GM12874 (cell line): ENCODE results near the gene RASGRF2.

ENCODE experiments used
- CTCF ChIP-seq: IDR thresholded peaks from 2 replicates; pipeline ENCODE4 v1.5.1; 2011; ENCODE audit warnings: low read depth, mild to moderate bottlenecking, control low read depth, low read length, moderate library complexity; ENCODE audit not compliant: insufficient read depth

The RASGRF2 gene

GRCh38 chr5:81068635-81069034, 108.5 kb downstream of the RASGRF2 start:
- no peak for TF ChIP-seq CTCF

GRCh38 chr5:81069990-81070389, 109.8 kb downstream of the RASGRF2 start:
- TF ChIP-seq CTCF, result no peak

- no peak for TF ChIP-seq CTCF
These were observed 110.5 kb downstream of the RASGRF2 start for GRCh38 chr5:81070571-81071255.

GRCh38 chr5:81075041-81075440, 114.9 kb downstream of the RASGRF2 start:
- TF ChIP-seq CTCF, result no peak

GRCh38 chr5:81077105-81077504, 116.9 kb downstream of the RASGRF2 start:
- TF ChIP-seq CTCF, result no peak

GRCh38 chr5:81078930-81079329, 118.8 kb downstream of the RASGRF2 start:
- no peak for TF ChIP-seq CTCF

GRCh38 chr5:81080809-81081460, 120.8 kb downstream of the RASGRF2 start:
- TF ChIP-seq CTCF, result no peak
